Right lobe of liver (tissue), 6 donors: Measurements from ENCODE around the gene UBE2V1. TPM values are rescaled to one million over a fixed set of nuclear protein-coding genes. Genes with fewer than 3 reads are reported as not detected.
A peak's percentile ranks its signal among the peaks of the same experiment; 100 is the strongest.

Experiments
- ATAC-seq, 4 donors: fragments of 200-7000 bp; cut with Tn5 transposase; one replicate each; pipeline ENCODE4 v1.9.1; 2020; ENCODE audit warnings: mild to moderate bottlenecking in 4 of 4, moderate library complexity in 4 of 4
- DNase-seq, 3 donors: peaks; one replicate each; pipeline ENCODE4 v3.0.0-alpha.2; 2020
- H3K27ac ChIP-seq, 3 donors: fragments of 200-600 bp; one replicate each; pipeline ENCODE4 v1.8.0; 2022
- H3K27me3 ChIP-seq, 2 donors: fragments of 200-600 bp; one replicate each; pipeline ENCODE4 v1.8.0; 2022
- H3K36me3 ChIP-seq, 4 donors: fragments of 200-600 bp; sonication (generic) in 1 of 4; one replicate each; pipeline versions ENCODE4 v1.5.1 to v1.8.0; 2017 to 2022; ENCODE audit warnings: control low read depth in 1 of 4
- H3K4me1 ChIP-seq, 4 donors: fragments of 200-600 bp; sonication (generic) in 1 of 4; one replicate each; pipeline versions ENCODE4 v1.5.1 to v1.8.0; 2017 to 2022; ENCODE audit warnings: control low read depth in 1 of 4
- H3K4me3 ChIP-seq, 3 donors: fragments of 200-600 bp; one replicate each; pipeline ENCODE4 v1.8.0; 2022
- H3K9me3 ChIP-seq, 4 donors: fragments of 200-600 bp; sonication (generic) in 1 of 4; one replicate each; pipeline versions ENCODE4 v1.5.1 to v1.8.0; 2017 to 2022; ENCODE audit warnings: control low read depth in 1 of 4
- CTCF ChIP-seq, 4 donors: fragments of 200-600 bp in 3 of 4; fragments of 450-650 bp in 1 of 4; IDR thresholded peaks; one replicate each; pipeline versions ENCODE4 v1.5.1 to v1.8.0; 2016 to 2022; ENCODE audit warnings: antibody characterized with exemption in 4 of 4, mild to moderate bottlenecking in 2 of 4
- POLR2A ChIP-seq: fragments of 450-650 bp; IDR thresholded peaks from one replicate; pipeline ENCODE4 v1.6.1; 2017; ENCODE audit warnings: antibody characterized with exemption, mild to moderate bottlenecking
- WGBS: methylation state at CpG from one replicate; pipeline ENCODE4 v1.1.6; 2018; ENCODE audit warnings: low coverage, low lambda C conversion rate; ENCODE audit not compliant: insufficient coverage; ENCODE audit errors: missing lambda C conversion rate; 5-methylcytosine and 5-hydroxymethylcytosine counted together
- intact Hi-C, 2 donors: fragments of 100-400 bp; cut with DNase I; formaldehyde crosslinking; loops; one replicate each; pipeline versions ENCODE4 v1.11.2 to v1.14.1; 2022
- total RNA-seq, 6 experiments: library from RNA; depleted of rRNA in 2 of 6; stranded (reverse); fragments of >200 nt in 2 of 6; fragmentation: NEBNext Ultra II Directional in 3 of 6; extraction: Animal tissue kit (Norgen Biotek cat#: 25700) in 3 of 6; gene quantifications; one replicate each; pipeline versions ENCODE4 v1.1.0 to v1.2.4, GENCODE V29; 2016 to 2023
- donor health status: DM: no; HTN: yes; CAD: no.
- donor health status: DM: no; HTN: no; CAD: no.
- donor health status: DM: no; HTN: no; CAD: no.
- donor health status: DM: no; HTN: yes; CAD: no.
- donor health status: DM: no; HTN: yes; CAD: no.

UBE2V1 gene
- total RNA-seq, 6 experiments from 2014 or later: 38.2 to 49.4 (median 44.3) TPM

GRCh38 chr20:50099113-50099512 is 13.8 kb downstream of the UBE2V1 start:
- intact Hi-C loops: no loop called here
- no peaks in the 10 kb centered on the region for H3K27me3 ChIP-seq
- 56% methylated on average over 1 of the region's 1 CpG for WGBS
- DNase-seq: no peak
- peaks cover 0 to 19% (median 9%) of the 10 kb centered on the region in 4 donors for H3K4me1 ChIP-seq
- peaks cover 6 to 26% (median 9%) of the 10 kb centered on the region in 4 donors for H3K36me3 ChIP-seq
- ATAC-seq: no peak
- H3K9me3 ChIP-seq: no peaks in the 10 kb centered on the region
- H3K27ac ChIP-seq: no peak overlapping the region
- H3K4me3 ChIP-seq: no peak overlapping the region
- TF ChIP-seq POLR2A: no peak
- TF ChIP-seq CTCF (IDR thresholded peaks at IDR 0.05): no peak

GRCh38 chr20:50098259-50098658 is 14.7 kb downstream of the UBE2V1 start:
- Histone ChIP-seq H3K36me3 (peaks cover 6 to 26% (median 9%) of the 10 kb centered on the region in 4 donors), H3K9me3 (no peaks in the 10 kb centered on the region), H3K4me1 (peaks cover 0 to 19% (median 9%) of the 10 kb centered on the region in 4 donors), H3K27ac (no peak overlapping the region), H3K4me3 (no peak overlapping the region), H3K27me3 (no peaks in the 10 kb centered on the region)
- DNase-seq (no peak), ATAC-seq (peak in 1 of 4 donors; percentile 21)
- TF ChIP-seq POLR2A (no peak), CTCF (IDR thresholded peaks at IDR 0.05) (no peak)
- WGBS: 72% methylated on average over 2 of the region's 2 CpGs
- intact Hi-C loops: no loop called here

- no peaks in the 10 kb centered on the region for H3K27me3 ChIP-seq
- no peaks in the 10 kb centered on the region for H3K9me3 ChIP-seq
- ATAC-seq (no peak), DNase-seq (no peak)
- intact Hi-C loops: no loop called here
- H3K27ac ChIP-seq: no peak overlapping the region
- peaks cover 6 to 26% (median 9%) of the 10 kb centered on the region in 4 donors for H3K36me3 ChIP-seq
- no peak for TF ChIP-seq CTCF (IDR thresholded peaks at IDR 0.05)
- no peak for TF ChIP-seq POLR2A
- peaks cover 0 to 19% (median 9%) of the 10 kb centered on the region in 4 donors for H3K4me1 ChIP-seq
- H3K4me3 ChIP-seq: no peak overlapping the region
- 99% methylated on average over 4 of the region's 4 CpGs for WGBS
These were observed 15.1 kb downstream of the UBE2V1 start for GRCh38 chr20:50097843-50098242.

- Histone ChIP-seq H3K4me3 (no peak overlapping the region), H3K4me1 (peaks cover 0 to 12% (median 5%) of the 10 kb centered on the region in 4 donors), H3K27ac (no peak overlapping the region), H3K27me3 (no peaks in the 10 kb centered on the region), H3K9me3 (no peaks in the 10 kb centered on the region), H3K36me3 (peaks cover 6 to 26% (median 9%) of the 10 kb centered on the region in 4 donors)
- WGBS: 96% methylated on average over 2 of the region's 3 CpGs
- ATAC-seq (no peak), DNase-seq (no peak)
- intact Hi-C loops: no loop called here
- TF ChIP-seq POLR2A (no peak), CTCF (IDR thresholded peaks at IDR 0.05) (no peak)
These were observed 16.7 kb downstream of the UBE2V1 start for GRCh38 chr20:50096237-50096636.
